Measurements from ENCODE around the gene LRRC56.

DNA sequence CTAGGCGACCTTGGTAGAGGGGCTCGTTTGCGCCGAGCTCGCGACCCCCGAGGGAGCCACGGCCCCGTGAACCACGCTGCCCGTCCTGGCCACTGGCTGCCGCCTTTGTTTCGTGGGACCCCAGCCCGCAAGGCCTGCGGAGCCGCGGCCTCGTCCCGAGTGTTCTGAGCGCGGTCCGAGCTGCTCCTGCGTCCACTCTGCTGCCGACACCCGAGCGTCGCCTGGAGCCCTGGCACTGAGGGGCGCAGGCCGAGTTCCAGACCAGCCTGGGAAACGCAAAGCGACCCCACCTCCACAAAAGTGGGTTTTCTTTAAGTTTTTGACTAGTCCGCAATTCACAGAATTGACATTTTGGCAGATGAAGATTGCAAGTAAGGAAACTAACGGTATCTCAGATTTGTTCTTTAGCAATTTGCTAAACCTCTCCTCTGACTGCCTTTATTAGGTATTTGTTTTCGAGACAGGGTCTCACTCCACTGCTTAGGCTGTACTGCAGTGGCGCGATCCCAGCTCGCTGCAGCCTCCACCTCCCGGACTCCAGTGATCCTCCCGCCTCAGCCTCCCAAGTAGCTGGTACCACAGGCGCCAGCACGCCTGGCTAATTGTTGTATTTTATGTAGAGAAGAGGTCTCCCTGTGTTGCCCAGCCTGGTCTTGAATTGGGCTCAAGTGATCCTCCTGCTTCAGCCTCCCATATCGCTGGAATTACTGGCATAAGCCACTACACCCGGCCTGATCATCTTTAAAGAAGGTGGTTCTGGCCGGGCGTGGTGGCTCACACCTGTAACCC is 29.4 kb upstream of the LRRC56 start:
- TF ChIP-seq, protein P1, sequence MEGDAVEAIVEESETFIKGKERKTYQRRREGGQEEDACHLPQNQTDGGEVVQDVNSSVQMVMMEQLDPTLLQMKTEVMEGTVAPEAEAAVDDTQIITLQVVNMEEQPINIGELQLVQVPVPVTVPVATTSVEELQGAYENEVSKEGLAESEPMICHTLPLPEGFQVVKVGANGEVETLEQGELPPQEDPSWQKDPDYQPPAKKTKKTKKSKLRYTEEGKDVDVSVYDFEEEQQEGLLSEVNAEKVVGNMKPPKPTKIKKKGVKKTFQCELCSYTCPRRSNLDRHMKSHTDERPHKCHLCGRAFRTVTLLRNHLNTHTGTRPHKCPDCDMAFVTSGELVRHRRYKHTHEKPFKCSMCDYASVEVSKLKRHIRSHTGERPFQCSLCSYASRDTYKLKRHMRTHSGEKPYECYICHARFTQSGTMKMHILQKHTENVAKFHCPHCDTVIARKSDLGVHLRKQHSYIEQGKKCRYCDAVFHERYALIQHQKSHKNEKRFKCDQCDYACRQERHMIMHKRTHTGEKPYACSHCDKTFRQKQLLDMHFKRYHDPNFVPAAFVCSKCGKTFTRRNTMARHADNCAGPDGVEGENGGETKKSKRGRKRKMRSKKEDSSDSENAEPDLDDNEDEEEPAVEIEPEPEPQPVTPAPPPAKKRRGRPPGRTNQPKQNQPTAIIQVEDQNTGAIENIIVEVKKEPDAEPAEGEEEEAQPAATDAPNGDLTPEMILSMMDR (IDR thresholded peaks at IDR 0.05; ENCODE audit: low read depth, low read length, missing input control) = no peak
- TF ChIP-seq YY1 (IDR thresholded peaks at IDR 0.05) = no peak

All from liver (tissue), 2 donors.